GM23338 (cell line): ENCODE results near the gene SCAF4. TPM values are rescaled to one million over a fixed set of nuclear protein-coding genes. Genes with fewer than 3 reads are reported as not detected.
"Not testable (repeated sequence)": the region's sequence is repeated elsewhere in the genome, so short reads cannot be mapped to it uniquely, and the experiment has no call there.

ENCODE experiments used
- ATAC-seq: fragments of 200-7000 bp; cut with Tn5 transposase; 3 replicates; pipeline ENCODE4 v1.9.1; 2020
- DNase-seq: peaks from one replicate; pipeline ENCODE4 v3.0.0-alpha.2; 2015; ENCODE audit warnings: low spot score
- H2AFZ ChIP-seq: fragments of 200-600 bp; sonication (generic); 2 replicates; pipeline ENCODE4 v1.8.0; 2016; ENCODE audit warnings: antibody characterized with exemption, mild to moderate bottlenecking, moderate library complexity
- H3F3A ChIP-seq: fragments of 200-600 bp; sonication (generic); replicated peaks from 2 replicates; pipeline ENCODE4 v1.8.0; 2017; ENCODE audit warnings: antibody characterized with exemption, mixed run types, low read depth
- H3K27ac ChIP-seq: fragments of 200-600 bp; sonication (generic); 2 replicates; pipeline ENCODE4 v1.6.1; 2016; ENCODE audit warnings: low read depth
- H3K27me3 ChIP-seq: fragments of 200-600 bp; sonication (generic); 2 replicates; pipeline ENCODE4 v1.8.0; 2016; ENCODE audit warnings: mild to moderate bottlenecking, mixed run types, moderate library complexity; ENCODE audit not compliant: insufficient read depth
- H3K36me3 ChIP-seq: fragments of 200-600 bp; sonication (generic); 2 replicates; pipeline ENCODE4 v1.8.0; 2016; ENCODE audit warnings: mild to moderate bottlenecking; ENCODE audit not compliant: insufficient read depth
- H3K4me1 ChIP-seq: fragments of 200-600 bp; sonication (generic); 2 replicates; pipeline ENCODE4 v1.8.0; 2016; ENCODE audit warnings: mild to moderate bottlenecking, moderate library complexity; ENCODE audit not compliant: insufficient read depth
- H3K4me2 ChIP-seq: fragments of 200-600 bp; sonication (generic); 2 replicates; pipeline ENCODE4 v1.7.1; 2017; ENCODE audit warnings: mixed run types
- H3K4me3 ChIP-seq: fragments of 200-600 bp; sonication (generic); 2 replicates; pipeline ENCODE4 v1.6.1; 2016; ENCODE audit warnings: mixed run types
- H3K79me2 ChIP-seq: fragments of 200-600 bp; sonication (generic); replicated peaks from 2 replicates; pipeline ENCODE4 v1.8.0; 2017; ENCODE audit warnings: mild to moderate bottlenecking; ENCODE audit not compliant: insufficient read depth
- H3K9me2 ChIP-seq: fragments of 200-600 bp; sonication (generic); 2 replicates; pipeline ENCODE4 v1.8.0; 2017; ENCODE audit not compliant: insufficient read depth
- H4K20me1 ChIP-seq: fragments of 200-600 bp; sonication (generic); replicated peaks from 2 replicates; pipeline ENCODE4 v1.8.0; 2017; ENCODE audit warnings: mild to moderate bottlenecking; ENCODE audit not compliant: insufficient read depth
- H3K27ac Mint-ChIP-seq: 2 replicates; pipeline ENCODE4 v1.8.0; 2020; ENCODE audit warnings: inconsistent platforms, mild to moderate bottlenecking, moderate library complexity, mixed read lengths
- H3K27me3 Mint-ChIP-seq: 3 replicates; pipeline ENCODE4 v1.8.0; 2022; ENCODE audit warnings: low read depth, mild to moderate bottlenecking, moderate library complexity, mixed read lengths, inconsistent platforms; ENCODE audit not compliant: insufficient read depth, poor library complexity
- H3K36me3 Mint-ChIP-seq: 3 replicates; pipeline ENCODE4 v1.8.0; 2021; ENCODE audit warnings: low read depth, mild to moderate bottlenecking, inconsistent platforms, moderate library complexity, mixed read lengths
- H3K4me1 Mint-ChIP-seq: 3 replicates; pipeline ENCODE4 v1.8.0; 2020; ENCODE audit warnings: mild to moderate bottlenecking, inconsistent platforms, mixed read lengths
- H3K4me3 Mint-ChIP-seq: 3 replicates; pipeline ENCODE4 v1.8.0; 2021; ENCODE audit warnings: moderate library complexity, mild to moderate bottlenecking, inconsistent platforms, mixed read lengths
- H3K9me3 Mint-ChIP-seq: 3 replicates; pipeline ENCODE4 v1.8.0; 2020; ENCODE audit warnings: moderate library complexity, mild to moderate bottlenecking, inconsistent platforms, mixed read lengths
- CREB1 ChIP-seq: fragments of 250-450 bp; sonication (Bioruptor Pico); IDR thresholded peaks from 2 replicates; pipeline ENCODE4 v1.5.0; 2020; ENCODE audit warnings: low read depth, mild to moderate bottlenecking, moderate library complexity
- EZH2 ChIP-seq: fragments of 200-600 bp; sonication (generic); IDR thresholded peaks from one replicate; pipeline ENCODE4 v1.8.0; 2017; ENCODE audit warnings: antibody characterized with exemption, mild to moderate bottlenecking, low read depth; ENCODE audit not compliant: unreplicated experiment
- polyA plus RNA-seq: library from polyadenylated mRNA; unstranded; fragments of >200 nt; fragmentation: Nextera tagmentation; extraction: Ambion mirVana; gene quantifications from 2 replicates; pipeline ENCODE4 v1.2.1, GENCODE V29; 2016
- total RNA-seq: library from RNA; depleted of rRNA; stranded (reverse); fragments of >200 nt; shearing (Covaris generic); gene quantifications from 2 replicates; pipeline ENCODE4 v1.2.3, GENCODE V29; 2014
- TF ChIP-seq, protein P1 (sequence below): IDR thresholded peaks from 2 replicates; pipeline ENCODE4 v1.6.1; 2016; ENCODE audit warnings: antibody characterized with exemption
- TF ChIP-seq, protein P2 (sequence below): IDR thresholded peaks from one replicate; pipeline ENCODE4 v1.6.1; 2018; ENCODE audit warnings: antibody characterized with exemption; ENCODE audit not compliant: unreplicated experiment
- TF ChIP-seq, protein P3 (sequence below), 2 experiments: fragments of 200-600 bp in 1 of 2; sonication (generic) in 1 of 2; conservative IDR thresholded peaks; 2 replicates each; pipeline versions ENCODE4 v1.5.1 to v1.6.1; 2016 to 2017; ENCODE audit warnings: antibody characterized with exemption in 2 of 2, low read depth in 2 of 2, mild to moderate bottlenecking in 2 of 2, moderate library complexity in 1 of 2

The SCAF4 gene
- total and polyA plus RNA-seq, 2 experiments from 2014 or later: 29.7 to 45.8 TPM

DNA sequence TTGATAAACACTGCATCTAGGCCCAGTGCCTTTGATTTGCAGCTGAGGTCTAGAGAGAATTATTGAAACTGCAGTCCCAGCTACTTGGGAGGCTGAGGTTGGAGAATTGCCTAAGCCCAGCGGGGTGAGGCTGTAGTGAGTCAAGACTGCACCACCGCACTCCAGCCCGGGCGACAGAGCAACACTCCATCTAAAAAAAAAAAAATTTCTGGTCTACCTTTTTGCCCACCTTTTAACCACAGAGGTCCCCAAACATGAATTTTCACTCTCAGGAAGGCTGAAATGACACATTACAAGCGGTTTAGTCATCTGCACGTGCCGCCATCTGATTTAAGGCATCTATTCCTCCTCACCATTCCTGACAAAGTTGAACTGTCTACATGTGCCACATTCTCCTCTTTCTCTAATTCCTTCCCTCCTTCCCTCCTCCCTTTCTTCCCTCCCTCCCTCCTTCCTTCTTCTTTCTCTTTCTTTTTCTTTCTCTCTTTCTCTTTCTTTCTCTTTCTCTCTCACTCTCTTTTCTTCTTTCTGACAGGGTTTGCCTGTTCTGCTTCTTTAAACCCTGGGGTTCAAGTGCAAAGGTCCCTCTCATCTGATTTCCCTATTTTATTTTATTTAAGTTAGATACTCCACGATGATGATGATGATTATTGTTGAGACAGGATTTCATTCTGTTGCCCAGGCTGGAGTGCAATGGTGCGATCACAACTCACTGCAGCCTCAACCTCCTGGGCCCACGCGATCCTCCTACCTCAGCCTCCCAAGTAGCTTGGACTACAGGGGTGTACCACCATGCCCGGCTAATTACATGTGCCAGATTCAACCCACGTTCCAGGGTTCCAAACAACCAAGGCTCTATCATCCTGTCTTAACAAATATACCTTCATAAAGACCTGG, 75.5 kb downstream of the SCAF4 start (continued):
- TF ChIP-seq, protein P1, sequence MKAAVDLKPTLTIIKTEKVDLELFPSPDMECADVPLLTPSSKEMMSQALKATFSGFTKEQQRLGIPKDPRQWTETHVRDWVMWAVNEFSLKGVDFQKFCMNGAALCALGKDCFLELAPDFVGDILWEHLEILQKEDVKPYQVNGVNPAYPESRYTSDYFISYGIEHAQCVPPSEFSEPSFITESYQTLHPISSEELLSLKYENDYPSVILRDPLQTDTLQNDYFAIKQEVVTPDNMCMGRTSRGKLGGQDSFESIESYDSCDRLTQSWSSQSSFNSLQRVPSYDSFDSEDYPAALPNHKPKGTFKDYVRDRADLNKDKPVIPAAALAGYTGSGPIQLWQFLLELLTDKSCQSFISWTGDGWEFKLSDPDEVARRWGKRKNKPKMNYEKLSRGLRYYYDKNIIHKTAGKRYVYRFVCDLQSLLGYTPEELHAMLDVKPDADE: no peak
- TF ChIP-seq CREB1 (CRISPR knock-in tag) (no peak), EZH2 (no peak)
- TF ChIP-seq, protein P2, sequence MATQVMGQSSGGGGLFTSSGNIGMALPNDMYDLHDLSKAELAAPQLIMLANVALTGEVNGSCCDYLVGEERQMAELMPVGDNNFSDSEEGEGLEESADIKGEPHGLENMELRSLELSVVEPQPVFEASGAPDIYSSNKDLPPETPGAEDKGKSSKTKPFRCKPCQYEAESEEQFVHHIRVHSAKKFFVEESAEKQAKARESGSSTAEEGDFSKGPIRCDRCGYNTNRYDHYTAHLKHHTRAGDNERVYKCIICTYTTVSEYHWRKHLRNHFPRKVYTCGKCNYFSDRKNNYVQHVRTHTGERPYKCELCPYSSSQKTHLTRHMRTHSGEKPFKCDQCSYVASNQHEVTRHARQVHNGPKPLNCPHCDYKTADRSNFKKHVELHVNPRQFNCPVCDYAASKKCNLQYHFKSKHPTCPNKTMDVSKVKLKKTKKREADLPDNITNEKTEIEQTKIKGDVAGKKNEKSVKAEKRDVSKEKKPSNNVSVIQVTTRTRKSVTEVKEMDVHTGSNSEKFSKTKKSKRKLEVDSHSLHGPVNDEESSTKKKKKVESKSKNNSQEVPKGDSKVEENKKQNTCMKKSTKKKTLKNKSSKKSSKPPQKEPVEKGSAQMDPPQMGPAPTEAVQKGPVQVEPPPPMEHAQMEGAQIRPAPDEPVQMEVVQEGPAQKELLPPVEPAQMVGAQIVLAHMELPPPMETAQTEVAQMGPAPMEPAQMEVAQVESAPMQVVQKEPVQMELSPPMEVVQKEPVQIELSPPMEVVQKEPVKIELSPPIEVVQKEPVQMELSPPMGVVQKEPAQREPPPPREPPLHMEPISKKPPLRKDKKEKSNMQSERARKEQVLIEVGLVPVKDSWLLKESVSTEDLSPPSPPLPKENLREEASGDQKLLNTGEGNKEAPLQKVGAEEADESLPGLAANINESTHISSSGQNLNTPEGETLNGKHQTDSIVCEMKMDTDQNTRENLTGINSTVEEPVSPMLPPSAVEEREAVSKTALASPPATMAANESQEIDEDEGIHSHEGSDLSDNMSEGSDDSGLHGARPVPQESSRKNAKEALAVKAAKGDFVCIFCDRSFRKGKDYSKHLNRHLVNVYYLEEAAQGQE: no peak
- TF ChIP-seq, protein P3, sequence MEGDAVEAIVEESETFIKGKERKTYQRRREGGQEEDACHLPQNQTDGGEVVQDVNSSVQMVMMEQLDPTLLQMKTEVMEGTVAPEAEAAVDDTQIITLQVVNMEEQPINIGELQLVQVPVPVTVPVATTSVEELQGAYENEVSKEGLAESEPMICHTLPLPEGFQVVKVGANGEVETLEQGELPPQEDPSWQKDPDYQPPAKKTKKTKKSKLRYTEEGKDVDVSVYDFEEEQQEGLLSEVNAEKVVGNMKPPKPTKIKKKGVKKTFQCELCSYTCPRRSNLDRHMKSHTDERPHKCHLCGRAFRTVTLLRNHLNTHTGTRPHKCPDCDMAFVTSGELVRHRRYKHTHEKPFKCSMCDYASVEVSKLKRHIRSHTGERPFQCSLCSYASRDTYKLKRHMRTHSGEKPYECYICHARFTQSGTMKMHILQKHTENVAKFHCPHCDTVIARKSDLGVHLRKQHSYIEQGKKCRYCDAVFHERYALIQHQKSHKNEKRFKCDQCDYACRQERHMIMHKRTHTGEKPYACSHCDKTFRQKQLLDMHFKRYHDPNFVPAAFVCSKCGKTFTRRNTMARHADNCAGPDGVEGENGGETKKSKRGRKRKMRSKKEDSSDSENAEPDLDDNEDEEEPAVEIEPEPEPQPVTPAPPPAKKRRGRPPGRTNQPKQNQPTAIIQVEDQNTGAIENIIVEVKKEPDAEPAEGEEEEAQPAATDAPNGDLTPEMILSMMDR (conservative IDR thresholded peaks at IDR 0.05; ENCODE audit: low read depth in 2 of 2): no peak

DNA sequence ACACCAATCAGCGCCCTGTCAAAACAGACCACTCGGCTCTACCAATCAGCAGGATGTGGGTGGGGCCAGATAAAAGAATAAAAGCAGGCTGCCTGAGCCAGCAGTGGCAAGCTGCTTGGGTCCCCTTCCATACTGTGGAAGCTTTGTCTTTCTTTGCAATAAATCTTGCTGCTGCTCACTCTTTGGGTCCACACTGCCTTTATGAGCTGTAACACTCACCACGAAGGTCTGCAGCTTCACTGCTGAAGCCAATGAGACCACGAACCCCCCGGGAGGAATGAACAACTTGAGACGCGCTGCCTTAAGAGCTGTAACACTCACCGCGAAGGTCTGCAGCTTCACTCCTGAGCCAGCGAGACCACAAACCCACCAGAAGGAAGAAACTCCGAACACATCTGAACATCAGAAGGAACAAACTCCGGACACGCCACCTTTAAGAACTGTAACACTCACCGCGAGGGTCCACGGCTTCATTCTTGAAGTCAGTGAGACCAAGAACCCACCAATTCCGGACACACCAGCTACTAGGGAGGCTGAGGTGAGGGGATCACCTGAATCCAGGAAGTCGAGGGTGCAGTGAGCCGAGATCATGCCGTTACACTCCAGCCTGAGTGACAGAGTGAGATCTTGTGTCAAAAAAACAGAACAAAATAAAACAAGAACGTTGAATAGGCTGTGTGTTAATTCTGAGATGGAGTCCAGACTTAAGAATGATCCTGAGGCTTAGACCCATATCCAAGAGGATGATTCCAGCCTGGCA, 76.9 kb downstream of the SCAF4 start:
- H3K4me1 Mint-ChIP-seq, H3K27me3 ChIP-seq, H3K4me2 ChIP-seq, ATAC-seq, H3K9me2 ChIP-seq, H4K20me1 ChIP-seq, H3K4me1 ChIP-seq, H3K4me3 ChIP-seq, H3K27ac Mint-ChIP-seq, H3F3A ChIP-seq, H3K79me2 ChIP-seq, DNase-seq, H2AFZ ChIP-seq, H3K4me3 Mint-ChIP-seq, H3K27me3 Mint-ChIP-seq, H3K36me3 ChIP-seq, H3K27ac ChIP-seq, H3K9me3 Mint-ChIP-seq: not testable (repeated sequence)
- peaks cover 15% of the 10 kb centered on the region for H3K36me3 Mint-ChIP-seq
